Stomach smooth muscle (tissue), 2 donors: ENCODE results near the gene PLCG1.

ENCODE experiments used
- H3K27ac ChIP-seq: one replicate; pipeline ENCODE4 v1.7.0; 2013; ENCODE audit warnings: mild to moderate bottlenecking, low read length, inconsistent platforms
- H3K27me3 ChIP-seq, 2 donors: one replicate each; pipeline ENCODE4 v1.7.0; 2013; ENCODE audit warnings: low read length in 2 of 2; ENCODE audit not compliant: insufficient read depth in 2 of 2, control insufficient read depth in 1 of 2
- H3K36me3 ChIP-seq, 2 donors: one replicate each; pipeline ENCODE4 v1.7.0; 2013; ENCODE audit warnings: low read length in 2 of 2; ENCODE audit not compliant: control insufficient read depth in 2 of 2, insufficient read depth in 2 of 2
- H3K4me1 ChIP-seq: one replicate; pipeline ENCODE4 v1.7.0; 2013; ENCODE audit warnings: low read length; ENCODE audit not compliant: control insufficient read depth, insufficient read depth
- H3K4me3 ChIP-seq, 2 donors: one replicate each; pipeline ENCODE4 v1.7.0; 2013; ENCODE audit warnings: low read length in 2 of 2
- H3K9ac ChIP-seq, 2 donors: one replicate each; pipeline ENCODE4 v1.7.0; 2013; ENCODE audit warnings: low read length in 2 of 2, mild to moderate bottlenecking in 1 of 2
- H3K9me3 ChIP-seq, 2 donors: one replicate each; pipeline ENCODE4 v1.7.0; 2013; ENCODE audit warnings: low read length in 2 of 2; ENCODE audit not compliant: control insufficient read depth in 2 of 2
- donor health status: healthy.
- donor health status: Pancreatic carcinoma.

Gene PLCG1

DNA sequence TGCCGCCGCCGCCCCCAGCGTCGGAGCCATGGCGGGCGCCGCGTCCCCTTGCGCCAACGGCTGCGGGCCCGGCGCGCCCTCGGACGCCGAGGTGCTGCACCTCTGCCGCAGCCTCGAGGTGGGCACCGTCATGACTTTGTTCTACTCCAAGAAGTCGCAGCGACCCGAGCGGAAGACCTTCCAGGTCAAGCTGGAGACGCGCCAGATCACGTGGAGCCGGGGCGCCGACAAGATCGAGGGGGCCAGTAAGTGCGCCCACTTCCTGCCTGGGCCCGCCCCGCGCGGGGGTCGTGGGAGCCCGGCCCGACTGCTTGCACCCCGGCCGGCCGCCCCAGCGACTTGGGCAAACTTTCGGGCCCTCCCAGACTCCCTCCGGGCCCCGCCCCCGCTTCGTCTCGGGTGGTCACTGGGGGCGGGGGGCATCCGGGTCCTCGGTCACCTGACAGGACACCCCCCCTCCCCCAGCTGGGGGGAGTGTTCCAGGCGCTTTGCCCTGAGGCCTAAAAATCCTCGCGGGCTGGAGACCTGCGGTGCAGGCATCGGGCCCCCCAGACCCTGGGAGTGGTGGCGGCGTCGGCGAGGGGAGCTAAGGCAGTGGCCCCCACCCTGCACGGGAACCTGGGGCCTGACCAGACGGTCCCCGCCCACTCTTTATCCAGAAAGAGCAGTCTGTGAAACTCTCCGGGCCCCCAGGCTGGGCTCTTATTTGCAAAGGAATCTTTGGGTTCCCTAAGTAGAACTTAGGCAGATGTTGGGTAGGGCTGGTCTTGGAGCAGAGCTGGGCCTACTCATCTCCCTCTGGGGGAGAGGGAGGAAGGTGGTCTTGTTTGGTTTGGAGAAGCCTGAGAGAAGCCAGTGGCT, 501 bp downstream of the PLCG1 start:
- Histone ChIP-seq H3K9ac (peak overlapping the region; percentile 83 to 85), H3K27me3 (no peaks in the 10 kb centered on the region), H3K36me3 (no peaks in the 10 kb centered on the region), H3K27ac (peak overlapping the region; percentile 76), H3K9me3 (no peaks in the 10 kb centered on the region), H3K4me1 (peaks cover 52% of the 10 kb centered on the region), H3K4me3 (peak overlapping the region; percentile 74 to 84)

DNA sequence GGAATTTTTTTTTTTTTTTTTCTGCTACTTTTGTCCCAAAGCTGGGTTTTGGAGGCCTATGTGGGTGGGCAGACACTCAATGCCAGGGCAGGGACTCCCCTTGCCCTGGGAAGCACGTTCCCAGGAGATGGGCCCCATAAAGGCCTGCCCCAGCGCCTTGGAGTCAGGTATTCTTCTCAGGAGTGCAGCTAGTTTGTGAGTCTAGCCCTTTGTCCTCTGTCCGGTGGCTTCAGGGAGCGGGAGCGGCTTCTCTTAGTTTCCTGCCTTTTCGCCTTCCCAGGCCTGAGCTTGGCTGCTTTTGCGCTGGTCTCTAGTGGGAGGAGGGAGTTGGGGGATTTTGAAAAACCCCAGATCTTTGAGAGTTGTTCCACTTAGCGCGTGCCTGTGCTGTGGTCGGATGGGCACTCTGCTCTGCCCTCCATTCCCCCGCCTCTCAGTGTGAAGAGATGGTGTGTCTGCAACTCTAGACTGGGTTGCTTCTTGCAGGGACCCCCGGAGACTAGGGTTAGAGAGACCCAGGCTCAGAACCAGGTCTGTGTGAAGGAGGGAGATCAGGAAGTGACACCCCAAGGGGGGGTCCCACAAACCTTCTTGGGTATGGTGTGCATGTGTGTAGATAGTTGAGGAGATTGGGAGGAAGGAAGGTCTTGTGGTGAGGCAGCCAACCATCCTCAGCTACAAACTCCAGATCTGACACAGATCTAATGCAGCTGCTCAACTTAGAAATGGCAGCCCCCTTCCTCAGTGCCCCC, 1.3 kb downstream of the PLCG1 start:
- H3K4me1 ChIP-seq, result peaks cover 57% of the 10 kb centered on the region
- H3K36me3 ChIP-seq, result no peaks in the 10 kb centered on the region
- peak overlapping the region; percentile 74 to 84 for H3K4me3 ChIP-seq
- H3K9ac ChIP-seq, result peak overlapping the region; percentile 83 to 85
- peak overlapping the region; percentile 76 for H3K27ac ChIP-seq
- H3K27me3 ChIP-seq, result no peaks in the 10 kb centered on the region
- H3K9me3 ChIP-seq, result no peaks in the 10 kb centered on the region

DNA sequence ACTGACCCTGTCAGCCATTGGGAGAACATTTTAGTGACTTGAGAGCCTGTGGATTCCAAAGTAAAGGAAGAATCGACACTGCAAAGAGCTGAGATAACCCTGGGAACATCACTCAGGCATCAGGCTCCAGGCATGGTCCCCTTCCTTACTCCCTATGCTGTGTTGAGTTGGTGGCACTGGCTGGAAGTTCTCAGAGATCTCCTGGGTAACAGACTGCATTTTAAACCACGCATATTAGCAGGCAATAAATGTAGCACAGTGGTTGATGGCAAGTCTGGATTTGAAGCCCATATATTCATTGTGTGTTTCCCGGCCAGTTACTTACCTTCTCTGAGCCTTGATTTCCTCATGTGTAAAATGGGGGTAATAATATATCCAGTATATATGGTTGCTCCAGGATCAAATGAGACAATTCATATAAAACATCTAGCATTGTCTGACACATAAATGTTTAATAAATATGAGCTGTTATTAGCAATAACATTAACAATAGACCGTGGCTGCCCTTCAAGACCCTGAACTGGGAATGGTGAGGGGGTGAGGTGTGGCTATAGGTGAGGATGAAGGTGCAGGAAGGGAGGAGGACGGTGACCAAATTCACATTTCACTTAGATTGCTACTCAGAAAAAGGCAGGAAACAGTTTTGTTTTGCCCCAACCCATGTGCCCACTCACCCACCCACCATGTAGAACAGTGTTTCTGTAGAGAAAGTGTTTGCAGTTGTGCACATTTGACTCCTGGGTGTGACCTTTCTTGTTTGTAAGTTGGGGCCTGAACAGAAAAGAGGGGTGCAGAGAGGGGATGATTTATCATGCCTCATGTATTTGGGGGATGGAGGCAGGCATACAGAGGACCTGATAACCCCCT, 2.1 kb downstream of the PLCG1 start:
- Histone ChIP-seq H3K27ac (peak overlapping the region; percentile 76), H3K9ac (peak overlapping the region in 1 of 2 donors; percentile 83), H3K4me1 (peaks cover 59% of the 10 kb centered on the region), H3K36me3 (peaks cover 0 to 3% of the 10 kb centered on the region in 2 donors), H3K27me3 (no peaks in the 10 kb centered on the region), H3K4me3 (peak overlapping the region; percentile 74 to 84), H3K9me3 (no peaks in the 10 kb centered on the region)

DNA sequence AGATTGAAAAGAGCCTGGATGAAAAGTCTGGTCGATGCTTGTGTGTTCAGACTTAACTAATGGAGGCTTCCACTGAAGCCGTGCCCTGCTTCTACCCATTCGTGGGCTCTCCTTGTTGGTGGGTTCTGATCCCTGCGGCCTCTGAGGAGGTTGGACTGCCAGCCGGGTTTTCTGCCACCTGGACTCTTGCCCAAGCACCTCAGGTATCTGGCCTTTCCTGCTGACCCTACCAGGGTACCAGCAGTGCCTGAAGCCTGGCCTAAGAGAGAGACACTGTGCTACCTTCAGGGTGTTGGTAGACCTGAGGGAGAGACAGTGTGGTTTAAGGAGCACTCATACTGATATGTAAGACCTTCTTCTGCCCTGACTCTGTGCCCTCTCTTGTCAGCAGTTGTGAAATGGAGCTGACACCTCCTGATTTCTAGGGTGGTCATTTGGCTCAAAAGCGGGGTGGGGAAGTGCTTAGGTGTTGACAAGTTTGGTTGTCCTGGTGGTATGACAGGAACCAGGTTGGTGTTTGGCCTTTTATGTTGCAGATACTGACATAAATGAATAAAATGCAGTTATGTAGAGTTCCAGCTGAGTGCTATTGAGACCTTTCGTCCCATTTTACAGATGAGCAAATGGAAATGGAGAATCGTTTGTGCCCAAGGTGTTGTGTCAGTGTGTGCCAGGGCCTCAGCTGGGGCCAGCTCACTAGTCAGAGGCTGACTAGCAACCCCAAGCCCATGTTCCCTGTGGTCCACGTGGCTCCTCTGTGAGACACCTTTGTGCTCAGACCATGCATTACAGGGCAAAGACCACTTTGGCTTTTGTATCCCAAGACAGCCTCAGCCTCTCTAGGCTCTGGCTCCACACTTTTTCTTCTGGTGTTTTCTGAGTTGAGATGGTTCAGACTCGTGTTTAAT, 3.1 kb downstream of the PLCG1 start:
- Histone ChIP-seq H3K4me3 (peak overlapping the region in 1 of 2 donors; percentile 29), H3K27ac (peak overlapping the region; percentile 46), H3K27me3 (no peaks in the 10 kb centered on the region), H3K9me3 (no peaks in the 10 kb centered on the region), H3K9ac (peak overlapping the region; percentile 30 to 36), H3K36me3 (peaks cover 0 to 5% of the 10 kb centered on the region in 2 donors), H3K4me1 (peaks cover 62% of the 10 kb centered on the region)

DNA sequence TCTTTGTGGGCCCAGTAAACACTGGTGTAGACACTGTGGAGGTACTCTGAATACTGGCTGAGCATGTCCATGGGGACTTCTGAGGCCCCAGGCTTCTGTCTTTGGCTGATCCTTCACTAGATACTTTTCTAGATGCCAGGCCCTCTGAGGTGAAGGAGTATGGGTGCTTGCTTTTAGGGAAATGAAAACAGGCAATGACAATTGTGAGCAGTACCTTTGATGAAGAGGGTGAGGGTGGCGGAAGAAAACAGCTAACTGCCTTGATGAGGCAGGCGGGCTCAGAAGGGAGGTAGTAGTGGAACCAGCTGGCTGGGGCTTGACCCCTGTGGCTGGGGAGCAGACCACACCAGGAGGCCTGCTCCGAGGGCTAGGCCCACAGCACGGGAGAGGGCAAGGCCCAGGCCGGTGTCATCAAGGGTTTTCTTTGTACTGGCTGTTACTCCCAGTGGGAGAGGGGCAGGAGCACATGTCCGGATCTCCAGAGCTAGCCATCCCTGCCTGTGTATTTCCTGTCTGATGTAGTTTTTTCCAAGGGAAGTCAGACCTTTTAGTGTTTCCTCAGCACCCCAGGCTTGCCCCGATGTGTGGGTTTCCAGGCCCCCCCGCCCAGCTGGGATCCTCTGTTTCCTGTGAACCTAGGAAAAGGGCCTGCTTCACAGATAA, 3.9 kb downstream of the PLCG1 start:
- Histone ChIP-seq H3K27me3 (no peaks in the 10 kb centered on the region), H3K9me3 (no peaks in the 10 kb centered on the region), H3K4me1 (peaks cover 65% of the 10 kb centered on the region), H3K36me3 (peaks cover 0 to 5% of the 10 kb centered on the region in 2 donors), H3K27ac (peak overlapping the region; percentile 46), H3K9ac (no peak overlapping the region), H3K4me3 (peak overlapping the region in 1 of 2 donors; percentile 35)

DNA sequence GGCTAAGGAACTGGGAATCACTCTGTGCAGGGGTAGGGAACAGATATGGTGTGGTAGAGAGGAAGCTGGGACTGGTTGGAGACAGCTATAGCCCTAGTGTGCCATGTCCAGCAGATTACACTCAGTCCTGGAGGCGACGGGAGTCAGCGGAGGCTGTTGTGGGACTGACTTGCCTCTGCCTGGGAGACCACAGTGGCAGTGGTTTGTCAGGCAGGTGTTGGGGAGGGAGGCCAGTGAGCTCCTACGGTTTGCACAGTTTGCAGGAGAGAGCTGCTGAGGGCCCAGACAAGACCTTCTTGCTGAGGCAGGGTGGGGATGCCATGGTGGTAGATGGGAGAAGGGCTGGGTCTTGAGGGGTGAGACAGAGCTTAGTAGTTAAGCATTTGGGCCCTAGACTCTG, 4.9 kb downstream of the PLCG1 start:
- H3K9ac ChIP-seq, result no peak overlapping the region
- H3K9me3 ChIP-seq, result no peaks in the 10 kb centered on the region
- peaks cover 0 to 5% of the 10 kb centered on the region in 2 donors for H3K36me3 ChIP-seq
- H3K4me1 ChIP-seq, result peaks cover 70% of the 10 kb centered on the region
- H3K27ac ChIP-seq, result peak overlapping the region; percentile 46
- H3K27me3 ChIP-seq, result no peaks in the 10 kb centered on the region
- no peak overlapping the region for H3K4me3 ChIP-seq

DNA sequence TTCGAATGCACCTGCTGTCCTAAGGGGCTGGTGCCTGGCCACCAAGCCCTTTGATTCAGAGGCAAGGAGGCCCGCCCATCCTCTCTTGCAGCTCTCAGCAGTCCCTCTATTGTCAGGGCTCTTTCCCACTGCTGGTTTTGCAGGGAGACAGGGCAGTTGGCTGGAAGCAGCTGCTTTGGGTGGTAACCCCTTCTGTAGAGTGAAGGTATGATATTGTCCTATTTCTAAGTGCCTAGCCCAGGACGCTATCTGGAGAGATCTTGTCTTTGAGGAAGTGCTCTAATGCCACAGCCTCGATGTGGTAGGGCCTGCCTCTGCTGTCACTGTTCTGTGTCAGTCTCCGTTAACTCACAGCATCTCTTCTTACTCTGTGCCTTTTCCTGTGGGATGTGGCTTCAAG, 5.6 kb downstream of the PLCG1 start:
- H3K4me1 ChIP-seq, result peaks cover 70% of the 10 kb centered on the region
- H3K27me3 ChIP-seq, result no peaks in the 10 kb centered on the region
- peaks cover 0 to 5% of the 10 kb centered on the region in 2 donors for H3K36me3 ChIP-seq
- no peak overlapping the region for H3K4me3 ChIP-seq
- H3K27ac ChIP-seq, result no peak overlapping the region
- no peak overlapping the region for H3K9ac ChIP-seq
- H3K9me3 ChIP-seq, result no peaks in the 10 kb centered on the region

DNA sequence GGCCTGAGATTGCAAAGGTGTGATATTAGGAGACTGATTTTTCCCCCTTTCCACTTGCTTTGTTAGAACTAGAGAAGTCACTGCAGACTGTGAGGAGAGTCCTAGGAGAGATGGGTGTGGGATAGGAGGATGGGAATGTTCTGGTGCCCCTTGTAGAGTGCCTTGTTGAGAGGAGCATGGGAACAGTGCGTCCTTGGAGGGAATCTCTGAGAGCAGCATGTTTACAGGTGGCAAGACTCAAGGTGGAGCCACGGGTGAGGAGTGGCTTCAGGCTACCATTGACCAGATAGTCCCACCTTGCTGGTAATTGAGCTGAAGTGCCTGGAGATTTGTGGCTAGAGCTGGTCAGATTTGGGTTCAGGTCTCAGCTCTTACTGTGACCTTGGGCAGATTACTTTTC, 6.0 kb downstream of the PLCG1 start:
- Histone ChIP-seq H3K9me3 (no peaks in the 10 kb centered on the region), H3K27me3 (no peaks in the 10 kb centered on the region), H3K9ac (no peak overlapping the region), H3K27ac (no peak overlapping the region), H3K36me3 (peaks cover 0 to 5% of the 10 kb centered on the region in 2 donors), H3K4me1 (peaks cover 74% of the 10 kb centered on the region), H3K4me3 (no peak overlapping the region)

DNA sequence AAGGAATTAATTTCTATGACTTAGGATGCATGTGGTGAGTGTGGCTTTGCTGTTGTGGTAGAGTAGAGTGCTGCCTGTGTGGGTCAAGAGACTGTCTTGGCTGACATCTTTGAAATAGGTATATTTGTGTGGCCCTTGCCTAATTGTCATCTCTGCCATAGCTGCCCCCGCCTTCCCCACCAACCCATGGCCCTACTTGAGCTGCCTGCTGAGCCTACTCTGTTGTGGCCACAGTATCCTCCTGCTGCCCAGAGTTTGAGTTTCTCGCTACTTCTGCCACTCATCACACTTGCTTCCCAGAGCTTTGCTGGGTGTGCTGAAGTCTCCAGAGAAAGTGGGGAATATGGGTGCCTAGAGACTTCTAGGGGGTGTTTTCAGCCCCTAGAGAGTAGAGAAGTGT, 8.0 kb downstream of the PLCG1 start:
- H3K27ac ChIP-seq, result peak overlapping the region; percentile 37
- H3K4me1 ChIP-seq, result peaks cover 65% of the 10 kb centered on the region
- H3K9me3 ChIP-seq, result no peaks in the 10 kb centered on the region
- peak overlapping the region in 1 of 2 donors; percentile 35 for H3K4me3 ChIP-seq
- H3K27me3 ChIP-seq, result no peaks in the 10 kb centered on the region
- peaks cover 0 to 5% of the 10 kb centered on the region in 2 donors for H3K36me3 ChIP-seq
- H3K9ac ChIP-seq, result no peak overlapping the region
